ENCODE measurements around the gene ARL4D.
"Not testable (repeated sequence)": the region's sequence is repeated elsewhere in the genome, so short reads cannot be mapped to it uniquely, and the experiment has no call there.

ARL4D gene

DNA sequence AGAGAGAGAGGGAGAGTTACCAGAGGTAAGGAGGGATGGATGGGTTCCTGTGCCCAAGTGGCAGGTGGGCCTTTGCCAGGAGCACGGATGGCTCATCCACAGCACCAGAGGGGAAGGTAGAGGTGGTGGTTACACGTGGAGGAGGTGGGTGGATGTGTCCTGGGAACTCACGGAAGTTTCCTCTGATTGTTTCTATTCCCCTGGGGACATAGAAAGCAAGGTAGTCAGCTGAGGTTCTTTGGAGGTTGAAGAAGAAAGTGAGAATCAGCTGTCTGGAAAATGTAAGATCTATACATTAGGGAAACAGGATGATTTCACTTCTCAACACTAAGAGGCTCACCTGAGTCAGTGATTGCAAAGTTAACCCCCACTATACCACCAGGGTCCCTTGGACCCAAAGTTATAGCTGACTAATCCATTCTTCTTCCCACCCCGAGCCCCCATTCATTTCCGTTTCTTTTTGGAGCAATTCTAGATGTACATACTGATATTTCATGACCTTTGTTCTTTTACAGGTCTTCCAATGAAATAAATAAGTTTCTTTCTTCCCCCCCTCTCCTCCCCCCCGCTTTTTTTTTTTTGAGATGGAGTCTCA is 27.5 kb upstream of the ARL4D start:
- no peak for DNase-seq

DNA sequence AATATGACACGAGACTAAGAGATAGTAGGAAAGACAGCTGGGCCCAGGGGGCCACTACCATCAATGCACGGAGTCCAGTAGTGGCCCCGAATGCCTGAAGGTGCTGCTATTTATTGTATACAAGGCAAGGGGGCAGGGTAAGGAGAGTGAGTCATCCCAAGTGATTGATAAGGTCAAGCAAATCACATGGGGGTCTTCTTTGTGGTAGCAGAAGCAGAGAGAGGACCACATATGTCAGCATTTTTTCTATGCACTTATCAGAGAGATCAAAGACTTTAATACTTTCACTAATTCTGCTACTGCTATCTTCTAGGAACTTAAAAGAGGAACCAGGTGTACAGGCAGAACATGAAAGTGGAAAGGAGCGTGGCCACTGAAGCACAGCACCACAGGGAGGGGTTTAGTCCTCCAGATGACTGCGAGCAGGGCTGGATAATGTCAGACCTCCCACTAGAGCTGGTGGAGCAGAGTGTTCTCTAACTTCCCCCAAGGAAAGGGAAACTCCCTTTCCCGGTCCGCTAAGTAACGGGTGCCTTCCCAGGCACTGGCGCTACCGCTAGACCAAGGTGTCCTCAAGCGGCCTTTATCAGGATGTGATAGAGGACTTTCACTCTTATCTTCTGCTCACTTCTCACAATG is 26.4 kb upstream of the ARL4D start:
- no peak for DNase-seq

DNA sequence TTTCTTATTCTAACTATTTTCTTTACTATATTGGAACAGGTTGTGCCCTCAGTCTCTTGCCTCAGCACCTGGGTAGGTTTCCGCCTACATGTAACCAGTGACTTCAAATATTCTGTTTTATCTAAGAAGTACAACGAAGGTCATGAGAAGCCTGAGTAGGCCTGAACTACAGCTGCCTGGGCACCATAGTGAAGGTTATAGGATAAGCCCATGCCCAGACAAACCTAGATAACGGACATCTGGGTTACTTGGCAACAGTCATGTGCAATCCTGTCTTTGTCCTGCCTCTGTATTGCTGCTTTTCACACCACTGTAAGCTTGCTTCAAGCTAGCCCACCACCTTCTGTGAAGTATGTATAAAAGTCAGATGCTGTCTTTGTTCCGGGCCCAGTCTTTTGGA is 25.4 kb upstream of the ARL4D start:
- no peak for DNase-seq

DNA sequence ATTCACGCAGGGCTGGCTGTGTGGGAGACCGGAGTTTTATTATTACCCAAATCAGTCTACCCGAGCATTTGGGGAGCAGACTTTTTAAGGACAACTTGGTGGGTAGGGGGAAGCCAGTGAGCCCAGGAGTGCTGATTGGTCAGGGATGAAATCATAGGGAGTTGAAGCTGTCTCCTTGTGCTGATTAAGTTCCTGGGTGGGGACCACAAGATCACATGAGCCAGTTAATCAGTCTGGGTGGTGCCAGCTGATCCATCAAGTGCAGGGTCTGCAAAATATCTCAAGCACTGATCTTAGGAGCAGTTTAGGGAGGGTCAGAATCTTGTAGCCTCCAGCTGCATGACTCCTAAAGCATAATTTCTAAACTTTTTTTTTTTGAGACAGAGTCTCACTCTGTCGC is 22.9 kb upstream of the ARL4D start:
- DNase-seq: not testable (repeated sequence)

DNA sequence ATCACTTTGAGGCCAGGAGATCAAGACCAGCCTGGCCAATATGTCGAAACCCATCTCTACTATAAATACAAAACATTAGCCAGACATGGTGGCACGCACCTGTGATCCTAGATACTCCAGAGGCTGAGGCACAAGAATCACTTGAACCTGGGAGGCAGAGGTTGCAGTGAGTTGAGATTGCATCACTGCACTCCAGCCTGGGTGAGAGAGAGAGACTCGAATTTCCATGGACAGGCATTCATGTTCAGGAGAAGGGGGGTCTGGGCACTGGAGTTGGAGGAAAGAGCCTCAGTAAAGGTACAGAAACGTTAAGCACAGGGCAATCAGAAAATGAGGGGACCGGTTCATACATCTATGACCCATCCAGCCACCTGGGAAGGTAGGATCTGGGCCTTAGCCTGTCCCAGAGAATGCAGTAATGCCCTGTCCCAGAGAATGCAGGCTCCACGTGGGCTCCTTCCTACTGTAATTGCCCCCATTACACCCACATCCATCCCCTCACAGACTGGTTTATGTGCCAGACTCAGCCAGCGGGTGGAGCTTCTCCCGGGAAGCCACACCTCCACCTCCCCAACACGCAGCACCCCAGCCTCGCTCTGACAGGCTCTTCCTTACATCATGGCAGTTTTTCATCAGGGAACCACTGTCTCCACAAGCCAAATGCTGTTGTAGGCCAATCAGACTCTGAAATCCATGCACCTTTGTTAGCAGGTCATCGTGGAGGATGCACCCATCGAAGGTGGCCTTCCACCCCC is 21.6 kb upstream of the ARL4D start:
- DNase-seq: no peak

DNA sequence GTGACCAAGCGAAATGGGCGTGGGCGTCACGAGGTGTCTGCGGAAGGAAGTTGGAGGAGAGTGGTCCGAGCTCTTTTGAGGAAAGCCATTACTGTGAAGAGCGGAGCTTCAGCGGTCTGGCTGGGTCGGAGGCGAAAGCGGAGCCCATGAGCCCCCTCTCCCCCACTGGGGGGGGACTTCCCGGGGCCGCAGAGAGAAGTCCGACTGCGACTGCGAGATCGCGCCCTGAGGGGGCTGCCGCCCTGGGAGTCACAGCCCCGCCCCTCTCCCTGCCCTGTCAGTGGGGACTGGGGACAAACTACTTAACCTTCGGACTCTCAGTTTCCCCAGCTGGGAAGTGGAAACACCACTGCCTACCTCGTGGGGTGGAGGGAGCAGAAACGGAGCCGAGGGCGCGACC is 20.0 kb upstream of the ARL4D start:
- no peak for DNase-seq

DNA sequence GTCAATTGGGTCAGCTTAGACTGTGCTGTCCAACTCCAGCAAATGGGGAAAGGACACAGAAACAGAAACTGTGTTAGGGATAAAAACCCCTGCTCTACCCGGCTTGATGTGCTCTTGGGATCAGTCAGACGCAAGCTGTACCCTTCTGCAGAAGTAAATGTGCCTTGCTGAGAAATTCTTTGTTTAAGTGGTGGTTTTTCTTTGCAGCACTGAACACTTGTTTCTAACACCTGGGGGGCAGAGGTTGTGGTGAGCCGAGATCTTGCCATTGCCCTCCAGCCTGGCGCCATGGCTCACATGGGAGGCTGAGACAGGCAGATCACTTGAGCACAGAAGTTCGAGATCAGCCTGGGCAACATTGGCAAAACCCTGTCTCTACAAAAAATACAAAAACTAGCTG is 18.5 kb upstream of the ARL4D start:
- DNase-seq: no peak

DNA sequence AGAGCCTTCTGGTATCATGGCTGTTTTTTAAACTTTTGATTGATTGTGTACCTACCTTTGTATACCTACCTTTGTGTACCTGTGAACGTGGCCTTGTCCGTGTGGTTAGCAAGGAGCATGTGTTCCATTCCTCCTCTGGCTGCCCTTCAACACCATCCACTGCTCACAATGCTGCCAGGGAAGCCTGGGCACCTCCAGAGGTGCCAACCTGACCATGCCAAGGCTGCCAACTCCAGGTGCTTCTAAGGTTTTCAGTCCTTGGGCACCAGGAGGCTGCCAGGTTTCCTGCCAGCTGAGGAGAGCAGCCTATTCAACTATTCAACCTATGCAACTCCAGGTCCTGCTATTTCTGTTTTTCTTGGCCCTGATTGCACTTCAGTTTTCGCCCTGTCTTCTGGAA is 17.6 kb upstream of the ARL4D start:
- no peak for DNase-seq

DNA sequence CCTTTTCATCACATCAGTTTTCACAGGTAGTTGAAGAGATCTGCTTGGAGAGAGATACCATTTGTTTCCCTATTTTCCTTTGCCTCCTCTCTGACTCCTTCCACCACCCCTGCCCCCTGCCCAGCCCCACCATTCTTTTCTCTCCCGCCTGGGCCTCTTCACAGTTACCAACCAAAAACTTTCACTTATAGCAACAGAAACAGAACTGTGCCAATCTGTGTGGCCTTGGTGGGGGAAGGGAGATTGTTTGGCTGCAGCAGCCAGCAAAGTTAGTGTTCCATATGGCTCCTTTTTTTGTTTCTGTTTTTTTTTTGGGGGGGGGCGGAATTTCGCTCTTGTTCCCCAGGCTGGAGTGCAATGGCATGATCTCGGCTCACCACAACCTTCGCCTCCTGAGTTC is 17.2 kb upstream of the ARL4D start:
- DNase-seq: no peak

DNA sequence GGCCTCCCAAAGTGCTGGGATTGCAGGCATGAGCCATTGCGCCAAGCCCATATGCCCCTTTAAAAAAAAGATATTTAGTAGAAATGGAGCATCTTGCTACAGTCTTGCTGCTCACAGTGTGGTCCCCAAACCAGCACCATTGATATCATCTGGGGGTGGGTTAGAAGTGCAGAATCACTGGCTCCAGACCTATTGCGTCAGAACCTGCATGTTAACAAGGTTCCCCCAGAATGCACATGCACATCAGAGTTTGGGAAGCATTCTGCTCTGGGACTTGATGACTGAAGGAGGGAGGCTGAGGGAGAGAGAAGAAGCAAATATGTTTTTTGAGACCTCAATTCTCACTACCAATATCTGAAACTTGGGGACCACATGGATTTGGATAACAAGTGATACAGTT is 16.0 kb upstream of the ARL4D start:
- no peak for DNase-seq

DNA sequence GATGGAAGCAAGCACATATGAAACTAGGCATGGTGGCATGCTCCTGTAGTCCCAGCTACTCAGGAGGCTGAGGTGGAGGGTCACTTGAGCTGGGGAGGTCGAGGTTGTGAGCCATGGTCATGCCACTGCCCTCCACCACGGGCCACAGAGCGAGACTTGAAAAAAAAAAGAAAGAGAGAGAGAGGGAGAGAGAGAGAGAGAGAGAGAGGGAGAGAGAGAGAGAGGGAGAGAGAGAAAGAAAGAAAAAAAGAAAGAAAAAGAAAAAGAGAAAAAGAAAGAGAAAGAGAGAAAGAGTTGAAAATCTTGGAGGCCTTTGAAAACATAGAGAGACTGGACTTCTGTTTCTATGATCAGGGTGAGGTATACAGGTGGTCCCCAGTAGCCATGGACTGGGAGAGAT is 15.4 kb upstream of the ARL4D start:
- no peak for DNase-seq

DNA sequence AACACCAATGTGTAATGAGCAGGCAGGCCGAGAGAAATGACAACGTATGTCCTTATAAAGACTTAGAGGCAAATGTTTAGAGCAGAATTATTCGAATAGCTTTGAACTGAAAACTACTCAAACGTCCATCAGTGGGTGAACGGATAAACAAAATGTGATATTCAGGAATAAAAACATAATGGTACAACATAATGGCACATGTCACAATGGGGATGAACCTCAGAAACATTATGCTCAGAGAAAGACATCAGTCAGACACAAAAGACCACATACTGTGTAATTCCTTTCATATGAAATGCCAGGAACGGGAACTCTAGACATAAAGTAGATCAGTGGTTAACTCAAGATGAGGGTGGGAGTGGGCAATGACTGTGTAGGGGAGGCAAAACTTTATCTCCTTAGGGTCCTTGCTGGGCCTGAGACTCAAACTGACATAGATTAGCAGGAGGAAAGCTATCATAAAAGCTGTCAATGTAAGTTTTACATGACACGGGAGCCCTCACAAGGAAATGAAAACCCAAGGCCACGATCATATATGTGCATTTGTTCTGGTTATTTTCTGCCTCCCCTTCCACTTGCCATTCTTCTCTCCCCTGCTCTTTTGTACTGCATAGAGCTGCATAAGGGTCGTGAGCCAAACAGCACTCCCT is 14.8 kb upstream of the ARL4D start:
- no peak for DNase-seq

DNA sequence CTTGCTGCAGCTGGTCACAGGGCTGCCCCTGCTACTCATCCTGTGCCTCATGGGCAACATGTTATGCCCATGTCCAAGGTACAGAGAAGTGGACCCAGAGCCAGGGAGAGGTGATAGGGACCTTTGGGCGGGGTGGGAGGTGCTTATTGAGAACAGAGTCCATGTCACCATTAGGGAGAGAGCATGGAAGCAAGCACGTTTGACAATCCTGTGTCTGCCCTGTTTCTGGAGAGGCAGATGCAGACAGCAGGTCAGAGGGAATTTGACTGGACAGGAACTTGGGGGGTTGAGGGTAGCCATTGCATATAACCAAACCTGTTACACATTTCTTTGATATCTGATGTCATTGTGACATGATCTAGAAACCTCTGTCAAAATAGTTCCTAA is 14.3 kb upstream of the ARL4D start:
- DNase-seq: no peak

DNA sequence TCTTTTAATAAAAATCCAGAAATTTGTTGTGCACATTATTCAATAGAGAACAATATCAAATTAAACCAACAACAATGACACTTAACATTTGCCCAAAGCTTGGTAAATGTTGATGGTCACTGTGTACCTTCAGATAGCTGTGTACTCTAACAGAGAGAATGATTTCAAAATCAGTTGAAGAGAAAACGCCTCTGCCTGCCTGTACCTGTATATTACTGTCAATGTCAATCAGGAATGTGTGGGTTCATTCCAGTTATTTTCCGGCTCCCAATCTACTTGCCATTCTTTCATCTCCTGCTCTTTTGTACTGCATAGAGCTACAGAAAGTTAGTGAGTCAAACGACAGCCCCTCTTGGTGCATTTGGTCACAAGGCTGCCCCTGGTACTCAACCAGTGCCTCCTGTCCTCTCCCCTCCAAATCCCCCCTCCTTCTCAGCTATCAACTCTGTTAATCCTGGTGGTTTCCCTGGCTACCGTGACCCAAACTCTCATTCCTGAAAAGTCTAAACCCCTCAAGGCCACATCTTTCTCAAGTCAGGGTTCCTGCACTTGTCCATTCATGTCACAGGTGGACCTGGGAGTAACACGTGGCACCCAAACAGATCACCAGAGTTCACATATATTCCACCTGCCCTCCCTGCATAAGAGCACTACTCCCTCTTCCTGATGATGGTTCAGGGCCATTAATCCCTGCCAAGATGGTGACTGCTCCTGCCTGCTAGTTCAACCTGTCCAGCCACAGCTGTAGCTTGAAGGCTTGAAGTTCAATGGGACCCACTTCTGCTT is 13.6 kb upstream of the ARL4D start:
- no peak for DNase-seq

DNA sequence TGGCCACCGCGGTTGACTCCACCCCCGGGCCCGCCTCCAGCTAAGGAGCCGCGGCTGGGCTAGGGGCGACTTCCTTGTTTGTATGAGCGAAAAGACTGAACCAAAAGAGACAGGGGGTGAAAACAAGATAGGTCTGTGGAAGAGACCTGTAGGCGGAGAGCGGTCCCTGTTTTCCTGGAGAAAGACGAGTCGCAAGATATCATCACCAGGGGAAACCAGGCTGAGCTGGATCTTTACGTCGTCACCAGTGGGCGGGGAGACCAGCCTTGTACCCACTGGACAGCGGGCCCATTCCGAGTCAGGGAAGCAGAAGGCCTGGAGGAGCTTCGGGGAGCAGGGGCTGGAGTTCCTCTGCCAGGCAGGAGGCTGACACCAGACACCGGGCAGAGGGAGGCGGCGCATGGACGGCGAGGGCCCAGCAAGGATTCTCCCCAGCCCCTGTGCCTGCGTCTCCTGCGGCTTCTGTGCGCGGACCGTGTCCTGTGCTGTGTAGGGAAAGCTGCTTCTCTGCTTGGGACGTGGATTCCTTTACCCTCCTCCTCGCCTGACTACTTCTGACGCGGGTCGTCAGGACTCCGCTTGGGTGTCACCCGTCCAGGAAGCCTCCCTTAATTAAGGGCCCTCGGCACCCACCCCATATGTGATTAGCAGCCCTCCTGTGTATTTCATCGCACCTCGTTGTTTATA is 10.3 kb upstream of the ARL4D start:
- DNase-seq: peak; percentile 89

DNA sequence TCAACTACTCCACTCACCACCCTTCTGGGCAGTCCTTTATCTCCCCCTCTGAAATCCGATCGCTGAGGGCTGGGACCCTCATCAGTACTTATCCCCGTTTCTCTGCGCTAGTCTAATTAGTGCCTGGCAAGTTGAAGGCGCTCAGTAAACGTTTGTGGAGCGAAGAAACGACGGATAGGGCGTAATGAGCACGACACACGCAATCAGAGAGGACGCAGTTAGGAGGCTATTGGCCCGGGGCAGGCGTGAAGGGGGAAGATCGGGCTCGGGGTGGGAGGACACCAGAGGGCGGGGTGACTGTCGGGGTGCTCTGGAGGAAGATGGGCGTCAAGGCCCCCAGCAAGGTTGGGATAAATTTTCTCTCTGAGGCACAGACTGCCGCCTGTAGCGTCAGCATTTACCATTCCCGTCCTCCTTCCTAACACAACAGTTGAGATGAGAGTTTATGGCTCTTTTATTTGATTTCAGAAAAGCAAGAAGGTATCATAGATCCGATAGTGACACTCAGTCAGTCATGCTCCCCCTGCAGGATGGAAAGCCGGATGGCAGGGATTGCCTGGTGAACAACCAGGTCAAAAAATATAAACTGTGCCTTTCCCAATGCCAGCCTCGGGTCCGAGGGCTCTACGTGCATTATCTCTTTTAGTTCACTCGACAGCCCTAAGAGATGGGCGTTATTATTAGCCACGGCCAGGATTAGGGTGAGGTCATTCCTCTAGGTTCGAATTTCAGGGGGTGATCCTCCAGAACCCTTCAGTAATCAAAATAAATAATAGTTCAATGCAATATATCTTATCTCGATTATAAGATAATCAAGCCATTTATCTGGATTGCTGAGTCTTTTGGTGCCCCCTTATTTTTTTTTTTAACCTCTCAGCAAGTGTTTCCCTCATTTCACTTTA is 9.5 kb upstream of the ARL4D start:
- DNase-seq: peak; percentile 76

DNA sequence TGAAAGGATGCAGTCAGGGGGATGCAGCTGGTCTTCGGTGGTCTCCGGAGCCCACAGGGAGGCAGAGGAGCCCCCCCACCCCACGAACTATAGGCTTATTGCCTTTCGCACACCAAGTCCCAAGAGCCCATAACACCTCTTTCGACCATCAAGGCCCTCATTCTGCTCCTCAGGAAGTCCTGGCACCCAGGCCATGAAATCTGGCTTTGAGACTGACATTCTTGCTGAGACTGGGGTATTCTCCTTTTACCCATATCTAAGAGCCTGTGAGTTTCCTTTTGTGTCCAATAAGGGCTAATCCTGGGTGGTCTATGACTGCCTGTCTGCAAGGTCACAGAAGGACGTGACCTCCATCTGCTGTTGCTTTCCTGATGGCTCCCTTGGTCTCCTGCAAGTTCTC is 6.4 kb upstream of the ARL4D start:
- DNase-seq: no peak

DNA sequence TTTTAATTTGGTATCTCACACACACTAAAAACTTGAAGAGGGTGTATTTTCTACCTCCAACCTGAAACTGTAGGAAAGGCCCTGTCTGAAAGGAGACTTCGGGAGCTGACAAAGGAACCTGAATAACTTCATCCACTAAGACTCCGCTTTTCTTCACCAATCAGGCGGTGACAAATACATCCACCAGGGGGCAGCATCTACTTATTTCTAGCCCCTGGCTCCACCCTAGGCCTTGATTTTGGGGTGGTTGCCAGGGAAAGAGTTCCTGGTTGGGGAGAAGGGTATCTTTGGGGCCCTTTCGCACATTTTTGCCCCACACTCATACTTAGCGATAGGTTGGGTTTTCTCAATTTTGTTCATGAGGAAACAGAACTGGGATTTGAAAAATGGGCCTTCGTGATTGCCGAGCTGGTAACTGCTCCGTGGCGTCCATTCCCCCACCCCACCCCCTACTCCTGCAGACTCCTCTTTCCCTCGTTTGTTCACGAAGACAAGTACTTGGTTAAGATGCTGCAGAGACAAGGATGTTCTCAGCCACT is 4.8 kb upstream of the ARL4D start:
- peak; percentile 83 for DNase-seq

DNA sequence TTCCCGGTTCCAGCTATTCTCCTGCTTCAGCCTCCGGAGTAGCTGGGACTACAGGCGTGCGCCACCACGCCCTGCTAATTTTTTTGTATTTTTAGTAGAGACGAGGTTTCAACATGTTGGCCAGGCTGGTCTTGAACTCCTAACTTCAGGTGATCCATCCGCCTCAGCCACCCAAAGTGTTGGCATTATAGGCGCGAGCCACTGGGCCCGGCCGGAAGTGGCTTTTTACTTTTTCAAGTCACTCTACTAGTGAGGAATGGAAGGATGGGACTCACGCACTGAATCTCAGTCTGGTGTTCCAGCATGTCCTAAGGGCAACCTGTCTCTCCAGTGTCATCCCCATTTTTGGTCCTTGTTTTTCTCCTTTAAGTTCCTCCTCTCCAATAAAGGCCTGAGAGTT is 4.1 kb upstream of the ARL4D start:
- DNase-seq: not testable (repeated sequence)

DNA sequence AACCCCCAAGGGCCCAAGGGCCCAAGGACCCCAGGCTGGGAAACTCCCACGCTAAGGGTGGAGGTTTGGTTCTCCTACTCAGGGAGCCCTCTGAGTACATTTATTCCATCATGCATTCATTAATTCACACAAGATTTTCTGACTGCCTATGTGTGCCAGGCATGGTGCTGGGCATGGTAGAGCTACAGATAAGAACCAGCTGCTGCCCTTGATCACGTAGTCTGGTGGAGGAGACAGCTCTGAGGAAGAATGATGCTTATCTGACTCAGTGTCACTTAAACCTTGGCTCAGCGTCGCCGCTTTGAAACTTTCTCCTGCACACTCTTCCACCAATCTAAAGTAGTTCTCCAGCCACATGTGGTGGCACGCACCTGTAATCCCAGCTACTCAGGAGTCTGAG is 3.6 kb upstream of the ARL4D start:
- no peak for DNase-seq

DNA sequence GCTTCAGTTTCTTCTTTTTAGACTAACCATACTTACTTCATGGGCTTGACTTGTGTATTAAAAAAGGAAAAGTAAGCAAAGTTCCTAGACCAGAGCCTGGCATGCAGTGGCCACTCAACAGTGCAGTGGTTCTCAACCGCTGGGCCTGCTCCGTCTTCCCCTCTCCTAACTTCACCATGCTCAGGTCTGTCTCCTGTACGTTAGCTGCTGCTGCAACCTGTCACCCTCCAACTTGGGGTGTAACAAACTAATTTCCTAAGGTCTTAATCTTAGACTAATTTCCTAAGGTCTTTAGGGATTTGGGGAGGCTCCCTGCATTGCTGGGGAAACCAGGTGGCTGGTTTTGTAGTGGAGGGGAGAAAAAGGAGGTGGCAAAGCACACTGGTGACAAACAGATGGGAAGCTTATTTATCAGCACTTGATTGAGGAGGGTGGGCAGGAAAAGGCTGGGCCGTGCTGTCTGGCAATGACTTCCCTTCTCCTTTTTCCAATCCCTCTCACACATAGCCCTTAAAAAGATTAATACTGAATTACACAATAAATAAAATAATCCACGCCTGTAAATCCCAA is 2.2 kb upstream of the ARL4D start:
- DNase-seq: no peak

Measured in stimulated activated CD4-positive, alpha-beta T cell treated with anti-CD3 and anti-CD28 coated beads, Interleukin-4, amount 100 ng/mL, for 1 hour (primary cell).